HG02870 (cell line): ENCODE results near the gene LRRC45.

Experiments used
- ATAC-seq: cut with Tn5 transposase; IDR thresholded peaks from one replicate; pipeline ENCODE4 v1.9.1; 2021; ENCODE audit warnings: mild to moderate bottlenecking, moderate library complexity; ENCODE audit not compliant: unreplicated experiment

The LRRC45 gene

DNA sequence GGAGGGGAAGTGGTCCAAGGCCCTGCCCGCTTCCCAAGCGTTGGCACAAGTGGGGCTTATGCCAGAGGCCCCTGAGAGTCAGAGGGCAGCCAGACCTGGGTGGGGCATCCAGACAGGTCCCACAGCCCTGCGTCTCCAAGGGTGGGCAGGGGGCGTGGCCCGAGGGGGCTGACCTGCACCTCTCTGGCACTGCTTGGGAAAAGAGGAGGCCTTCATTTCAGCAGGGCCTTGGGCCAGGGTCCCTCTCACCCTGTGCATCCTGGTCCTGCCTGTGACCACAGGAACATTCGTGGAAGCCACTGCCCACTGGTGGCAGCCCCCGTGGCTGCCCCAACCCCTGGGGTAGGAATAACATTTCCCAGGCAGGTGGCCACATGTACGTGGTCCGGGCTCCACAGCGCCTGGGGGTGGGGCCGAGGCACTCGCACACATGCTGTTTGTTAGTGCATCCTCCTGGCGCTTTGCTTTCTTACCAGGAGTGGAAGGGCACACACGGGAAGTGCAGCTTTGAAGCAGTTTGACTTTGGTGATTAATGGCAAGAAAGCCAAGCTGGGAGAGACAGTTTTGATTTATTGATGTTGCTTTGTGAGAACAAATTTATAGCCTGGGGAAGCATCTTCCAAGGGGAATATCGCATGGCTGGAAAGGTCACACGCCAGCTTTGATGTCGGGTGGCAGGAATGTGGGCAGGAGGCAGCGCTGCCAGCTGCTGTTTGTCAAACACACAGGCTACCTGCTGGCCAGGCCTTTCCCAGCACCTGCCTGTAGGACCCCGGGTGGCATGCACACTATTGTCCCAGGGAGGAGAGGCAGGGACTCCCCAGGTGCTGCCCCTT, 4.7 kb upstream of the LRRC45 start:
- no peak for ATAC-seq

GRCh38 chr17:82018989-82019689, 4.0 kb upstream of the LRRC45 start:
- ATAC-seq, result no peak

DNA sequence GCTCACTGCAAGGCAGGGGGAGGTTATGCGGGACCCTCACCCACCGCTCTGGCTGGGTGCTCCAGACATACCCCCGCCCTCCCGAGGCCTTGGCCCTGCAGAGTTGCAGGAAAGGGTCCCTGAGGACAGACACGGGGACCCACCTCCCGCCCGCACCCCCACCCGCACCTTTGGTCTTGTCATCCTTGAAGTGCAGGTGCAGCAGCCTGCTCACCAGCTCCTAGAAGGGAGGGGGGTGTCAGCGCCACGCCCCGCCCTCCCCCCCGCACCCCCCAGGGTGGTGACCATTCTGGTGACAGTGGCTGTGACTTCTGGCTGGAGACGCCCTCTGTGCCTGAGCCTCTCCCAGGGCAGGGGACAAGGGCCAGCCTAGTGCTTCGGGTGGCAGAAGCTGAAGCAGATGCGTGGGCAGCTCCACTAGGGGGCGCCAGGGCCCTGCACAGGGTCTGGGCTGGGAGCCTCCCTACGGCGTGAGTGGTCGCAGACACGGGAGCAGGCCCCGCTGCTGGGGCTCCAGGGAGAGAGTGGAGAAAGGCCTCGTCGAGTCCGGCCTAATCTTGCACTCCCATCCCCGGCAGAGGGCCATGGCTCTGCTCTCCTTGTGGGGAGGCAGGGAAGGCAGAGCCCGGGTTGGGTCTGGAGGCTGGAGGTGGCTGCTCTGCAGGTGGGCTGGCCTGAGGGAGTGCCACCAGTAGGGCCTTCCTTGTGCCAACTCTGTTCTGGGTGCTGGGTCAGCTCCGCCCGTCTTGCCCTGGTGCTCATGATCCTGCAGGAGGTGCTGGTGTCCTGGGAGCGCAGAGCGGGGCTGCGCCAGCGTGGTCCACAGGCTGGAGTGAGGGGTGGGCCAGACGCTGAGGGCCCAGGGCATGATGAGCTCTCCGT, 3.2 kb upstream of the LRRC45 start:
- no peak for ATAC-seq

- ATAC-seq, result no peak
These were observed 2.5 kb upstream of the LRRC45 start for GRCh38 chr17:82020572-82021106.

DNA sequence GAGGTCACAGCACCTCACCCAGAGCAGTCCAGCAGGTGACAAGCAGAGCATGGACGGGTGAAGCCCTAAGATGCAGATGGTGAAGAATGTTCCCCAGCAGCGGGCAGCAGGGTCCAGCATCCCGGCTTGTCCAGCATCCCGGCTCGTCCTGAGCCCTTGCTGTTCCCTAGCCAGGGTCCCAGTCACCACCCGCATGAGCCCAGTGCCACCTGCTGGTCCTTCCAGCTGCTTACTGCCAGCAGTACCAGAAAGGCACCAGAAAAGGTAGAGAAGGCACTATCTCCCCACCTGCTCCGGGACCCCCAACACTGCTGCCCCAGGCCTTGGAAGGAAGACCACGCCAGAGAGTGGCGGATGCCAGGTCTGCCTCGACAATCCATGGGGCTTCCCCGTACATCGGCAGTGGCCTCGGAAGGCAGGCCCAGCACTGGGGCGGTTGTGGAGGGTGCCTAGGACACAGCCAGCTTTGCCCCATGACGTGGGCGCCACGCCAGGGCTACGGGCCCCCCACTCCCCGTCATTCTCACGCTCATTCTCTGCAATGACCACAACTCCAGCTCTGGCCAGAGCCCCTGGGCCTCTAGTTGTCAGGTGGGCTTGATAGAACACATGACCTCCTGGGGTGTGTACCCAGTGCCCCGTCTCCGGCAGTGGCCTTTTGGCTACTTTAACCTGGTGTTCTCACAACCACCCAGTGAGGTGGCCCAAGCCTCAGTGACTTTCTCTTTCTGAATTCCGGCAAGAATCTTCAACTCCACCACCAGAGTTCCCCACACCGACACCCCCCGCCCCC, 1.8 kb upstream of the LRRC45 start:
- no peak for ATAC-seq

- no peak for ATAC-seq
These were observed 1.2 kb upstream of the LRRC45 start for GRCh38 chr17:82021900-82022309.

DNA sequence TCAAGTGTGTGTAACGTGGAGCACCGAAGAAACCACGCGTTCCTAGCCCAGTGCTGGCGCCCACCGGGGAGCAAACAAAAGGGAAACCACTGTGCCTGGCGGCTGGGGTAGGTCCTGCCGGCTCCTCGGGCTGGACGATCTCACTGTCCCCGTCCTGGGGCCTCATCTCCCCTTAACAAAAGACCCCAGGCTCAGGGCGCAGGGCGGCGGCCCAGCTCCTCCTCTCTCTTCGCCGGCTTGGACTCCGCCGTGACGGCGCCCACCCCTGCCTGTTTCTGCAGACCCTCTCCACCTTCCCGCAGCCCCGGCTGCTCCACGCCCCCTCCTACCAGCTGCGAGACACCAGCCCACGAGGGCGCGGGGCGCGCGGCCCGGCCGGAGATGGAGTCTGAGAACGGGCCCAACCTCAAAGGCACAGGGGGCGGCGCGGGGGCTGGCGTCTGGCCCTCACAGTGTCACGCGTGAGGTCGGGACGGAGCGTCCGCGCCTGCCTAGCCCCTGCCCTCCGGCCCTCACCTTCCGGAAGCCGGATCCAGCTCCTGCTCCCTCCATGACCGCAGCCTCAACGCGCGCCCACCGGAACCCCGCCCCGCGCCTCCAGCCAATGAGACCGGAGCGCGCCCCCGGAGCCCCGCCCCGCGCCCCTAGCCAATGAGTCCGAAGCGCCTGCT, 660 bp upstream of the LRRC45 start, which contains the start of gene CENPX:
Gene CENPX (minus strand): TSS at position 569 of the 671 bp plus-strand sequence. CDS start 17 bp downstream, at position 552.
- ATAC-seq, result no peak

- ATAC-seq, result peak; percentile 3
These were observed 539 bp downstream of the LRRC45 start for GRCh38 chr17:82023447-82024241.

GRCh38 chr17:82024859-82025258, 1.8 kb downstream of the LRRC45 start:
- ATAC-seq, result no peak

- ATAC-seq, result no peak
These were observed 2.4 kb downstream of the LRRC45 start for GRCh38 chr17:82025401-82026107.

- no peak for ATAC-seq
These were observed 5.1 kb downstream of the LRRC45 start for GRCh38 chr17:82028246-82028645.

GRCh38 chr17:82028966-82029365, 5.9 kb downstream of the LRRC45 start:
- no peak for ATAC-seq

DNA sequence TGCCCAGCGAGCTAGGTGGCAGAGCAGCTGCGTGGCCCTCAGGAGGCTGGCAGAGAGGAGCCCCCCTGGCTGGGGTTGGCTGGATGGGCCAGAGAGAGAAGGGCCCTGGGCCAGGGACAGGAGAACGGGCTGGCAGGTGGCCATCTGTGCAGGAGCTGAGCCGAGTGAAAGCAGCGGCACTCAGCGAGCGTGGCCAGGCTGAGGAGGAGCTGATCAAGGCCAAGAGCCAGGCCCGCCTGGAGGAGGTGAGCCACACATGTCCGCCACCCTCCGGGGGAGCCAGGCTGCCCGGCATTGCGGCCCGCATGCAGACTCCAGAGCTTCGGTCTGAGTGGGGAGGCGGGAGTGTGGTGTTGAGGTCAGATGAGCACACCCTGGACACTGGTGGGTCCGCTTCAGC, 6.3 kb downstream of the LRRC45 start:
- ATAC-seq, result no peak

GRCh38 chr17:82029990-82030469, 6.9 kb downstream of the LRRC45 start:
- no peak for ATAC-seq

DNA sequence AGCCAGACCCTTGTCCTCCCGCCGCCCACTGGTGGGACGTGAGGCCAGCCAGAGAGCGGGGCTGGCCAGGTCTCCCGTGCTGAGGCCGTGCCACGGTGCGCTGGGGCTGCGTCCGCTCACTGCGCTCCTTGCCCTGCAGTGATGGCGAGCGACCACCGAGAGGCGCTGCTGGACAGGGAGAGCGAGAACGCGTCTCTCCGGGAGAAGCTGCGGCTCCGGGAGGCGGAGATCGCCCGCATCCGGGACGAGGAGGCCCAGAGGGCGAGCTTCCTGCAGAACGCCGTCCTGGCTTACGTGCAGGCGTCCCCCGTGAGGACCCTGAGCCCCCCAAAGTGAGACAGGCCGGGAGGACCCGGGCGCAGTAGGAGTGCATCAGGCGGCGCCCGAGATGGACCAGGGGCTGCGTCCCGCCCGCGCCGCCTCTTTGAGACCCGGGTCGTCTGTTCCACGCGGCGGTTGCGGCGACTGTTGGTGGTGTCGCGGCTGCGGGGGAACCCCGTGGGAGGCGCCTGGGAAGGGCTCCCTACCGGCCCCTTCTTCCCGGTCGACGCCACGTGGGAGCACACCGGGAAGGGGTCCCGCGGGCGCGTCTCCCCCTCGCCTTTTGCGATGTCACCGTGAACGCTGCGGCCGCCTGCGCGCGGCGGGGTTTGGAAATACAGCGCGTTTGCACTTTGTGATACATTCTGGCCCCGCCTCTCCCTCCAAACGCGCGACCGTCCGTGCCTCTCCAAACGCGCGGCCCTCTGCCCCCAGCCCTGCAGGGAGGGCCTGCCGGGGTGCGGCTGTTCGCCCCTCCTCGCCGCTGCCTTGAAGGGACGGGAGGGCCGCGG, 7.6 kb downstream of the LRRC45 start:
- ATAC-seq, result no peak

DNA sequence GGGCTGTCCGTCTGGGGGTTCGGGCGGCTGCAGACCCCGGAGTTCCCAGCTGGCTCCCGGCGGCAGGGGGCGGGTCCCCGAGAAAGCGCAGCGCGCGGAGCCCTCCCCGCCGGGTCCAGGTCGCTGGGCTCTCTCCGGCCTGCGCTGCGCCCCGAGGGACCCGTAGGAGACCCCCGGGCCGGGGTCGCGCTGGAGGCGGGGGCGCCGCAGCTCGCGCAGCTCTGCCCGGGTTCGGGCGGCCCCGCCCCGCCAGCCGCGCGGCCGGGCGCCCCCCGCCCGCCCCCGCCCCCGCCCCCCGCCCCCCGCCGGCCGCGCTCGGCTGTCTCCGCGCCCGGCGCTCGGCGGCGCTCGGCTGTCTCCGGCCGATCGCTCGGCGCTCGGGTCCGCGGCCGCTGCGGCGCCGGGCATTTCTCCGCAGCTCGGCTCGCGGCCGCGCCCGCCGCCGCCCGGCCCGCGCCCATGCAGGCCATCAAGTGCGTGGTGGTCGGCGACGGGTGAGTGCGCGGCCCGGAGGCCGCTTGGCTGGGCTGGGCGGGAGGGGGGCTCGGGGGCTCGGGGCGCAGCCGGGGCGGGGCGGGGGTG, 8.3 kb downstream of the LRRC45 start, which contains the start of gene RAC3:
Gene RAC3 (plus strand): TSS at position 376 of the 582 bp plus-strand sequence. CDS start 84 bp downstream, at position 460.
- no peak for ATAC-seq
